Heart left ventricle (tissue), 16 donors: ENCODE measurements around the gene PLIN5. TPM values are rescaled to one million over a fixed set of nuclear protein-coding genes. Genes with fewer than 3 reads are reported as not detected.

ENCODE experiments used
- ATAC-seq, 4 donors: fragments of 200-7000 bp; cut with Tn5 transposase; one replicate each; pipeline ENCODE4 v1.9.1; 2020 to 2022; ENCODE audit warnings: moderate library complexity in 4 of 4, mild to moderate bottlenecking in 3 of 4, moderate number of reproducible peaks in 1 of 4
- DNase-seq, 5 donors: peaks; one replicate each; pipeline ENCODE4 v3.0.0-alpha.2; 2020
- H3K27ac ChIP-seq, 12 donors: fragments of 200-600 bp; sonication (generic) in 4 of 12; one replicate each; pipeline versions ENCODE4 v1.5.0 to v1.8.0; 2016 to 2022; ENCODE audit warnings: mild to moderate bottlenecking in 2 of 12
- H3K27me3 ChIP-seq, 9 donors: fragments of 200-600 bp; sonication (generic) in 2 of 9; one replicate each; pipeline versions ENCODE4 v1.5.1 to v1.8.0; 2016 to 2022; ENCODE audit warnings: mild to moderate bottlenecking in 3 of 9
- H3K36me3 ChIP-seq, 9 donors: fragments of 200-600 bp; sonication (generic) in 2 of 9; one replicate each; pipeline versions ENCODE4 v1.5.0 to v1.8.0; 2018 to 2022; ENCODE audit warnings: mild to moderate bottlenecking in 2 of 9
- H3K4me1 ChIP-seq, 12 donors: fragments of 200-600 bp; sonication (generic) in 4 of 12; one replicate each; pipeline versions ENCODE4 v1.5.0 to v1.8.0; 2016 to 2022; ENCODE audit warnings: mild to moderate bottlenecking in 3 of 12
- H3K4me3 ChIP-seq, 12 donors: fragments of 200-600 bp; sonication (generic) in 4 of 12; one replicate each; pipeline versions ENCODE4 v1.5.0 to v1.8.0; 2017 to 2022; ENCODE audit warnings: mild to moderate bottlenecking in 9 of 12, moderate library complexity in 4 of 12
- H3K9me3 ChIP-seq, 12 donors: fragments of 200-600 bp; sonication (generic) in 4 of 12; one replicate each; pipeline versions ENCODE4 v1.5.0 to v1.8.0; 2016 to 2022; ENCODE audit warnings: mild to moderate bottlenecking in 1 of 12
- POLR2A ChIP-seq, 2 donors: fragments of 450-650 bp; IDR thresholded peaks; one replicate each; pipeline ENCODE4 v1.6.1; 2017; ENCODE audit warnings: antibody characterized with exemption in 2 of 2, mild to moderate bottlenecking in 2 of 2, moderate library complexity in 2 of 2
- whole genome bisulfite sequencing, 4 donors: extraction: QIAGEN DNeasy Blood & Tissue Kit in 2 of 4; methylation state at CpG; one replicate each; pipeline versions ENCODE4 v1.1.5 to v1.1.7; 2013 to 2018; 5-methylcytosine and 5-hydroxymethylcytosine counted together
- intact Hi-C, 10 donors: fragments of 100-400 bp; cut with DNase I; formaldehyde crosslinking; loops; one replicate each; pipeline versions ENCODE4 v1.11.1 to v1.14.2; 2022
- polyA plus RNA-seq, 2 donors: library from polyadenylated mRNA; stranded (reverse); fragments of 200-250 nt; gene quantifications; one replicate each; pipeline ENCODE4 v1.2.3, GENCODE V29; 2013
- total RNA-seq, 9 donors: library from RNA; depleted of rRNA in 2 of 9; stranded (reverse); fragments of >200 nt in 2 of 9; fragmentation: NEBNext Ultra II Directional in 3 of 9; extraction: Animal tissue kit (Norgen Biotek cat#: 25700) in 3 of 9; gene quantifications; one replicate each; pipeline versions ENCODE4 v1.1.0 to v1.2.4, GENCODE V29; 2016 to 2023
- TF ChIP-seq, protein P1 (sequence below), 12 donors: fragments of 200-600 bp; sonication (generic) in 4 of 12; IDR thresholded peaks; one replicate each; pipeline versions ENCODE4 v1.5.0 to v1.8.0; 2018 to 2022; ENCODE audit warnings: antibody characterized with exemption in 12 of 12, mild to moderate bottlenecking in 5 of 12
- donor health status: ischemic (EF 13 %, LVEDD 7.1; RV severe dilation, severe dysfunction).
- donor health status: healthy with polysubstance abuse.
- donor health status: DM: no; HTN: yes; CAD: no.
- donor health status: DM: no; HTN: no; CAD: no.
- donor health status: ischemic (EF 25% LVEDD 6.9; RV normal size, moderate dysfunction).
- donor health status: ischemic (EF 25% LVEDD 5.7; RV mildly dilated, moderate dysfunction).
- donor health status: healthy.
- donor health status: DM: yes; HTN: yes; CAD: no.
- donor health status: ischemic (EF 35%, LVEDD 5.7; RV mildly dilated, moderate dysfunction).
- donor health status: nonischemic (EF 11% LVEDD 7.7; RV severe dilation, severe dysfunction).
- donor health status: DM: yes; HTN: yes; CAD: no.
- donor health status: PGD.
- donor health status: ischemic (EF 29% LVEDD 5.4; RV normal size, mild dysfunction).
- donor health status: nonischemic (EF 23%, LVEDD 6.1; RV moderate dilation, normal function).

Gene PLIN5
- total and polyA plus RNA-seq, 11 donors, result 17.5 to 88.6 (median 42.7) TPM

DNA sequence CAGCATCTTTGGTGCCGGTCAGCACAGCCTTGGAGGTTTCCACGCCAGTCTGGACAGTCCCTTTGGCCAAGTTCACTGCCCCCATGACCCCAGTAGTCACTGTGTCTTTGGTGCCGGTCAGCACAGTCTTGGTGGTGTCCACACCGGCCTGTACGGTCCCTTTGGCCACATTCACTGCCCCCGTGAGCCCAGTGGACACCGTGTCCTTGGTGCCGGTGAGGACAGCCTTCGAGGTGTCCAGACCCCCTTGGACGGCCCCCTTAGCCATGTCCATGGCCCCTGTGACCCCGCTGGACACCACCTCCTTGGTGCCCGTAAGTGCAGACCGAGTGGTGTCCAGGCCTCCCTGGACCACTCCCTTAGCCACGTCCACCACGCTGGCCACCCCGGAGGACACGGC lies 21.8 kb downstream of the PLIN5 start:
- no peak for DNase-seq
- H3K27ac ChIP-seq, result peak overlapping the region in 1 of 12 donors; percentile 24
- 88 to 93% (median 92%) methylated on average over 15 to 17 of the region's 17 CpGs for WGBS, 4 donors
- H3K4me3 ChIP-seq, result no peak overlapping the region
- ATAC-seq, result no peak
- peaks cover 0 to 38% (median 7%) of the 10 kb centered on the region in 9 donors for H3K36me3 ChIP-seq
- intact Hi-C loops, result no loop called here
- H3K9me3 ChIP-seq, result no peaks in the 10 kb centered on the region
- H3K27me3 ChIP-seq, result no peaks in the 10 kb centered on the region
- no peak for TF ChIP-seq POLR2A (IDR thresholded peaks at IDR 0.05)
- TF ChIP-seq, protein P1, sequence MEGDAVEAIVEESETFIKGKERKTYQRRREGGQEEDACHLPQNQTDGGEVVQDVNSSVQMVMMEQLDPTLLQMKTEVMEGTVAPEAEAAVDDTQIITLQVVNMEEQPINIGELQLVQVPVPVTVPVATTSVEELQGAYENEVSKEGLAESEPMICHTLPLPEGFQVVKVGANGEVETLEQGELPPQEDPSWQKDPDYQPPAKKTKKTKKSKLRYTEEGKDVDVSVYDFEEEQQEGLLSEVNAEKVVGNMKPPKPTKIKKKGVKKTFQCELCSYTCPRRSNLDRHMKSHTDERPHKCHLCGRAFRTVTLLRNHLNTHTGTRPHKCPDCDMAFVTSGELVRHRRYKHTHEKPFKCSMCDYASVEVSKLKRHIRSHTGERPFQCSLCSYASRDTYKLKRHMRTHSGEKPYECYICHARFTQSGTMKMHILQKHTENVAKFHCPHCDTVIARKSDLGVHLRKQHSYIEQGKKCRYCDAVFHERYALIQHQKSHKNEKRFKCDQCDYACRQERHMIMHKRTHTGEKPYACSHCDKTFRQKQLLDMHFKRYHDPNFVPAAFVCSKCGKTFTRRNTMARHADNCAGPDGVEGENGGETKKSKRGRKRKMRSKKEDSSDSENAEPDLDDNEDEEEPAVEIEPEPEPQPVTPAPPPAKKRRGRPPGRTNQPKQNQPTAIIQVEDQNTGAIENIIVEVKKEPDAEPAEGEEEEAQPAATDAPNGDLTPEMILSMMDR (IDR thresholded peaks at IDR 0.05), result no peak
- peaks cover 0 to 33% (median under 1%) of the 10 kb centered on the region in 12 donors for H3K4me1 ChIP-seq

DNA sequence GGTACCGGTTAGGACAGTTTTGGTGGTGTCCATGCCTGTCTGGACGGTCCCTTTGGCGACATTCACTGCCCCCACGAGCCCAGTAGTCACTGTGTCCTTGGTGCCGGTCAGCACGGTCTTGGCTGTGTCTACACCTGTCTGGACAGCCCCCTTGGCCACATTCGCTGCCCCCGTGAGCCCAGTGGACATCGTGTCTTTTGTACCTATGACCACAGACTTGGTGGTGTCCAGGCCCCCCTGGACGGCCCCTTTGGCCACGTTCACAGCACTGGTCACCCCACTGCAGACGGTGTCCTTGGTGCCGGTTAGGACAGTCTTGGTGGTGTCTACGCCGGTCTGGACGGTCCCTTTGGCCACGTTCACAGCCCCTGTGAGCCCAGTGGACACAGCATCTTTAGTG lies 23.0 kb downstream of the PLIN5 start:
- no peaks in the 10 kb centered on the region for H3K9me3 ChIP-seq
- H3K27me3 ChIP-seq, result no peaks in the 10 kb centered on the region
- TF ChIP-seq, protein P1 (IDR thresholded peaks at IDR 0.05), result no peak
- TF ChIP-seq POLR2A (IDR thresholded peaks at IDR 0.05), result no peak
- no peak for ATAC-seq
- 85 to 92% (median 89%) methylated on average over 14 to 17 of the region's 17 CpGs for WGBS, 4 donors
- intact Hi-C loops, result no loop called here
- H3K4me1 ChIP-seq, result peaks cover 0 to 41% (median 0%) of the 10 kb centered on the region in 12 donors
- H3K36me3 ChIP-seq, result peaks cover 0 to 48% (median 11%) of the 10 kb centered on the region in 9 donors
- no peak overlapping the region for H3K27ac ChIP-seq
- no peak overlapping the region for H3K4me3 ChIP-seq
- DNase-seq, result peak in 1 of 5 donors; percentile 4

DNA sequence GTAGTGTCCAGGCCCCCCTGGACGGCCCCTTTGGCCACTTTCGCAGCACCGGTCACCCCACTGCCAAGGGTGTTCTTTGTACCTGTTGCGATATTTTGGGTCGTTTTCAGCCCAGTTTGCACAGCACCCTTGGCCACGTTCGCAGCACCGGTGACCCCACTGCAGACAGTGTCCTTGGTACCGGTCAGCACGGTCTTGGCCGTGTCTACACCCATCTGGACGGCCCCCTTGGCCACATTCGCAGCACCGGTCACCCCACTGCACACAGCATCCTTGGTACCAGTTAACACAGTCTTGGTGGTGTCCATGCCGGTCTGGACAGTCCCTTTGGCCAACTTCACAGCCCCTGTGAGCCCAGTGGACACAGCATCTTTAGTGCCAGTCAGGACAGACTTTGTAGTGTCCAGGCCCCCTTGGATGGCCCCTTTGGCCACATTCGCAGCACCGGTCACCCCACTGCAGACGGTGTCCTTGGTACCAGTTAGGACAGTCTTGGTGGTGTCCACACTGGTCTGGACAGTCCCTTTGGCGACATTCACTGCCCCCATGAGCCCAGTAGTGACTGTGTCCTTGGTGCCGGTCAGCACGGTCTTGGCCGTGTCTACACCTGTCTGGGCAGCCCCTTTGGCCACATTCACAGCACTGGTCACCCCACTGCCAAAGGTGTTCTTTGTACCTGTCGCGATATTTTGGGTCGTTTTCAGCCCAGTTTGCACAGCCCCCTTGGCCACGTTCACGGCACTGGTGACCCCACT lies 23.5 kb downstream of the PLIN5 start:
- TF ChIP-seq, protein P1 (IDR thresholded peaks at IDR 0.05), result no peak
- TF ChIP-seq POLR2A (IDR thresholded peaks at IDR 0.05), result no peak
- WGBS, 4 donors, result 80 to 90% (median 88%) methylated on average over 26 to 27 of the region's 27 CpGs
- DNase-seq, result peak in 1 of 5 donors; percentile 5
- Histone ChIP-seq H3K4me1 (peaks cover 0 to 43% (median 0%) of the 10 kb centered on the region in 12 donors), H3K9me3 (no peaks in the 10 kb centered on the region), H3K4me3 (no peak overlapping the region), H3K27ac (no peak overlapping the region), H3K36me3 (peaks cover 0 to 53% (median 12%) of the 10 kb centered on the region in 9 donors), H3K27me3 (no peaks in the 10 kb centered on the region)
- ATAC-seq, result peak in 2 of 4 donors; percentile 6 to 14
- intact Hi-C loops, result no loop called here

DNA sequence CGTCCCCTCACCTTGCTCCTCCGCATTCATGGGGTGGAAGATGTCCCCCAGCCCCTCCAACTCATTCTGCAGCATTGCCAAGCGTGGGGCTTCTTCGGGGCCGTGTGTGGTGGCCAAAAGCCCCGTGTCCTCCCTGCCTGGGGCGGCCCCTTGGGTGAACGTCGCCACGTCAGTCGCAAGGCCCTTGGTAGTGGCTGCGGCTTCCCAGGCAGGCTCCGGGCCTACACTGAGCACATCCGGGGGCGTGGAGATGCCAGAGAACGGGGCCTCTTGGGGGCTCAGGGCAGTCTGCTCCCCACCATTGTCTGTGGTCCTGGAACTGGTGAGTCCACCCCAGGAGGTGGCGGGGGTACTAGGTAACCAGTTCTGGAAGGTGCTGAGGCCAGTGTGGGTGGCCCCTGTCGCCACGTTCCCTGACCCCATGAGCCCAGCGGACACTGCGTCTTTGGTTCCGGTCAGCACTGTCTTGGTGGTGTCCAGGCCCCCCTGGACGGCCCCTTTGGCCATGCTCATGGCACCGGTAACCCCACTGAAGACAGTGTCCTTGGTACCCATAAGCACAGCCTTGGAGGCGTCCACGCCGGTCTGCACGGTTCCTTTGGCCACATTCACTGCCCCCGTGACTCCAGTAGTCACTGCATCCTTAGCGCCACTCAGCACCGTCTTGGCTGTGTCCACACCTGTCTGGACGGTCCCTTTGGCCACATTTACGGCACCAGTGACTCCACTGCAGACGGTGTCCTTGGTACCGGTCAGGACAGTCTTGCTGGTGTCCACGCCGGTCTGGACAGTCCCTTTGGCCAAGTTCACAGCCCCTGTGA lies 24.4 kb downstream of the PLIN5 start:
- intact Hi-C loops, result no loop called here
- H3K36me3 ChIP-seq, result peaks cover 0 to 56% (median 18%) of the 10 kb centered on the region in 9 donors
- WGBS, 4 donors, result 85 to 88% (median 88%) methylated on average over 26 to 37 of the region's 37 CpGs

More for the DNA sequence above, 24.4 kb downstream of the PLIN5 start:
- peak overlapping the region in 1 of 12 donors; percentile 11 for H3K27ac ChIP-seq
- no peaks in the 10 kb centered on the region for H3K27me3 ChIP-seq
- H3K4me1 ChIP-seq, result peaks cover 0 to 35% (median 0%) of the 10 kb centered on the region in 12 donors
- H3K9me3 ChIP-seq, result no peaks in the 10 kb centered on the region
- H3K4me3 ChIP-seq, result no peak overlapping the region
- peak in 1 of 5 donors; percentile 7 for DNase-seq
- no peak for TF ChIP-seq POLR2A (IDR thresholded peaks at IDR 0.05)
- TF ChIP-seq, protein P1 (IDR thresholded peaks at IDR 0.05), result no peak
- peak in 3 of 4 donors; percentile 5 to 11 (median 11) for ATAC-seq
